Stimulated activated CD4-positive, alpha-beta T cell treated with anti-CD3 and anti-CD28 coated beads, Interleukin-12 subunit alpha, Interleukin-12 subunit beta, amount 100 ng/mL, for 4 hours (primary cell): ENCODE measurements around the gene F8A2.
"Not testable (repeated sequence)": the region's sequence is repeated elsewhere in the genome, so short reads cannot be mapped to it uniquely, and the experiment has no call there.

Experiments used
- DNase-seq: peaks from one replicate; pipeline ENCODE4 v3.0.0-alpha.2; 2020

The F8A2 gene

GRCh38 chrX:155381843-155382528 is at the start of gene F8A2:
TSS of gene F8A2 (plus strand) at chrX:155382095. CDS start at chrX:155382115, 20 bp downstream.
- not testable (repeated sequence) for DNase-seq

- no peak for DNase-seq
Observed at GRCh38 chrX:155333544-155334100, 48.3 kb upstream of the F8A2 start.

- DNase-seq, result no peak
Observed at GRCh38 chrX:155334486-155335336, 47.2 kb upstream of the F8A2 start, which contains the start of gene CLIC2. TSS of gene CLIC2 (minus strand) at chrX:155334614. CDS start at chrX:155334427, 187 bp downstream.

GRCh38 chrX:155335337-155335712 is 46.6 kb upstream of the F8A2 start:
- not testable (repeated sequence) for DNase-seq

DNA sequence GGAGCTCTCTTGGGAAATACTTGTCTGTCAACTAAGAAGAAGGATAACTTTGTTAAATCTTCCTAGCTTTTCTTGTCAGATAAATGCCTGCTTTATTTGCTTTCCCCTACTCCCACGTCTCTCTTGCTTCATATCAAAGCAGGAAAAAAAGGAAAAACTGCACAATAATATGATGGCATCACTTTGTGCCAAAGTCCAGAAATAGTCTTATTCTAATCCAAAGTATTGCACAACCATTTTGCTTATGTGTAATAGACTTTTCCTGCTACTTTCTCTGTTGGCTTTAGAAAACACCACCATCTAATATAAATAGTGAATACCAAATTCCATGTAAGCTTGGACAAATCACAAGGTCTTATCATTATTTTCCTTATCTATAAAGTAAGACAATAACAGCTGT is 36.2 kb upstream of the F8A2 start:
- DNase-seq, result not testable (repeated sequence)

GRCh38 chrX:155349448-155349847 is 32.4 kb upstream of the F8A2 start:
- not testable (repeated sequence) for DNase-seq

DNA sequence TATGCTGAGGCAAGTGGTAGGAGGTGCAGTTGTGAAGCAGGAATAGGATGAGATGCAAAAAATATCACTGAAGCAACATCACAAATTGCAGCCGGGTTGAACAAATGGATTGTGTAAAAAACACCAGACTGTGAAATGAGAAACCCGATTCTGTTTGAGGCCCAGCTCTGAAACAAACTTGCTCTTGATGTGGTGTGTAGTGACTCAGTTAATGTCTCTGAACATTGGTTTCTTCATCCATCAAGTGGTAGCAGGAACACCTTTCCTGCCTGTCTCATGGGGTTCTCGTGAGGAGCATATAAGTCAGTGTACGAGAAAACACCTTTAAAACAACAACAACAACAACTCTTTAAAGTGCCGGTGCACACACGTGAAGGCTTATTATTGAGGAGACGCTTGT is 18.2 kb upstream of the F8A2 start:
- not testable (repeated sequence) for DNase-seq

GRCh38 chrX:155373777-155374458 is 8.0 kb upstream of the F8A2 start:
- DNase-seq, result not testable (repeated sequence)

DNA sequence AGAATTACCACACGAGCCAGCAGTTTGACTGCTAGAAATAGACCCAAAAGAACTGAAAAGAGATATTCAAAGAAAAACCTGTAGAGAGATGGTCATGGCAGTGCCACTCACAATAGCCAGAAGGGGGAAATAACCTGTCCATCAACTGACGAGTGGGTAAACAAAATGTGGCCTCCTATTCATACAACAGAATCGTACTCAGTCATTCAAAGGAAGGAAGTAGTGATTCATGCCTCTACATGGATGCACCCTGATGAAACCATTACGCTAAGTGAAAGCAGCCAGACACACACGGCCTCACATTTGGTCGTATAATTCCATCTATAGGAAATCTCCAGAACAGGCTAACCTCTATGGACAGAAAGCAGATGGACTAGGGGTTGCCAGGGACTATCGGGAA is 2.1 kb upstream of the F8A2 start:
- not testable (repeated sequence) for DNase-seq

- DNase-seq, result not testable (repeated sequence)
Observed at GRCh38 chrX:155382529-155382967, 653 bp downstream of the F8A2 start.

GRCh38 chrX:155389634-155390033 is 7.7 kb downstream of the F8A2 start:
- DNase-seq, result no peak

DNA sequence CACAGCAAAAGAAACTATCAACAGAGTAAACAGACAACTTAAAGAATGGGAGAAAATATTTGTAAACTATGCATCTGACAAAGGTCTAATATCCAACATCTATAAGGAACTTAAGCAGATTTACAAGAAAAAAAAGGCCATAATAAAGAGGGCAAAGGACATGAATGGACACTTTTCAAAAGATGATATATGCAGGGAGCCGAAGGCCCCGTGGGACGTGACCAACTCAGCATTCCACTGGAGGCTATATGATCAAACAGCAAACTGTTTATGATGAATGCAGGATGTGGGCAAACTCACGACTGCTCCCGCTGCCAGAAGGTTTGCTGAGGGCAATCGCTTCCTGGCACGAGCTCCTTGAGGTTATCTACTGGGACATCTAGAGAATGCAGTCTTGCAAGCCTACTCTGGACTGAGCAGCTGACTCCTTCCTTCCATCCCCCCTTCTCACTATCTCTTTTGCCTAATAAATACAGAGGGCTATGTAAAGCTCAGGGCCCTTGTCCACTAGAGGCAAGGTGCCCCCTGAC is 12.9 kb downstream of the F8A2 start:
- not testable (repeated sequence) for DNase-seq

- DNase-seq, result no peak
Observed at GRCh38 chrX:155406429-155406828, 24.5 kb downstream of the F8A2 start.

- DNase-seq, result no peak
Observed at GRCh38 chrX:155417769-155418168, 35.9 kb downstream of the F8A2 start.
